Panc1 (cell line): ENCODE results near the gene B9D2. TPM values are rescaled to one million over a fixed set of nuclear protein-coding genes. Genes with fewer than 3 reads are reported as not detected.
"Not testable (repeated sequence)": the region's sequence is repeated elsewhere in the genome, so short reads cannot be mapped to it uniquely, and the experiment has no call there.

Experiments
- ATAC-seq: fragments of 200-7000 bp; cut with Tn5 transposase; 2 replicates; pipeline ENCODE4 v1.9.1; 2020; ENCODE audit warnings: mild to moderate bottlenecking, moderate library complexity
- BruUV-seq: library from RNA; stranded (reverse); fragments of 400-500 nt; replicated peaks from 2 replicates; lab custom pipeline; 2021; lab: Mats Ljungman, UMichigan
- CTCF ChIA-PET: fragments of 300-600 bp; sonication (Branson Sonifier 250); formaldehyde crosslinking; loops from one replicate; lab custom pipeline; 2022; ENCODE audit warnings: antibody characterized with exemption; lab: Charles Lee
- POLR2A ChIA-PET: fragments of 300-600 bp; sonication (Branson Sonifier 250); formaldehyde crosslinking; loops from one replicate; lab custom pipeline; 2022; ENCODE audit warnings: antibody characterized with exemption; lab: Charles Lee
- DNase-seq: peaks from one replicate; pipeline ENCODE4 v3.0.0-alpha.2; 2010; ENCODE audit warnings: low read depth, low spot score
- H3K27ac ChIP-seq: 2 replicates; pipeline ENCODE4 v1.5.1; 2011; ENCODE audit warnings: mild to moderate bottlenecking, low read length, inconsistent platforms
- H3K27me3 ChIP-seq: fragments of 200-500 bp; sonication (Bioruptor generic); 2 replicates; pipeline ENCODE4 v1.6.0; 2014; ENCODE audit warnings: low read length, inconsistent platforms; ENCODE audit not compliant: control insufficient read depth, insufficient read depth
- H3K36me3 ChIP-seq: fragments of 200-500 bp; sonication (Bioruptor generic); 2 replicates; pipeline ENCODE4 v1.5.1; 2014; ENCODE audit warnings: inconsistent platforms, mild to moderate bottlenecking, low read length, moderate library complexity; ENCODE audit not compliant: control insufficient read depth, insufficient read depth
- H3K4me1 ChIP-seq: 2 replicates; pipeline ENCODE4 v1.5.1; 2011; ENCODE audit warnings: inconsistent platforms, mild to moderate bottlenecking, low read length, moderate library complexity; ENCODE audit not compliant: control insufficient read depth, insufficient read depth
- H3K4me3 ChIP-seq, 2 experiments: 2 replicates each; pipeline ENCODE4 v1.5.1; 2011 to 2012; ENCODE audit warnings: low read depth in 2 of 2, low read length in 2 of 2, mild to moderate bottlenecking in 2 of 2, inconsistent platforms in 1 of 2, moderate library complexity in 1 of 2
- H3K9me3 ChIP-seq: fragments of 200-500 bp; sonication (Bioruptor generic); 2 replicates; pipeline ENCODE4 v1.5.1; 2014; ENCODE audit warnings: low read depth, mild to moderate bottlenecking, inconsistent platforms, low read length, moderate library complexity; ENCODE audit not compliant: control insufficient read depth, insufficient read depth
- CTCF ChIP-seq: fragments of 450-650 bp; IDR thresholded peaks from 2 replicates; pipeline ENCODE4 v1.5.1; 2017; ENCODE audit warnings: mild to moderate bottlenecking
- POLR2AphosphoS5 ChIP-seq: IDR thresholded peaks from 2 replicates; pipeline ENCODE4 v1.6.1; 2012; ENCODE audit warnings: mild to moderate bottlenecking, low read depth, low read length, moderate library complexity
- REST ChIP-seq, 2 experiments: IDR thresholded peaks; 2 replicates each; pipeline ENCODE4 v1.6.1; 2011 to 2012; ENCODE audit warnings: low read depth in 2 of 2, control low read depth in 1 of 2, low read length in 1 of 2, mild to moderate bottlenecking in 1 of 2, moderate library complexity in 1 of 2; ENCODE audit not compliant: insufficient read depth in 1 of 2
- SIN3A ChIP-seq: IDR thresholded peaks from 2 replicates; pipeline ENCODE4 v1.6.1; 2012; ENCODE audit warnings: low read depth, mild to moderate bottlenecking, low read length, moderate library complexity, borderline replicate concordance; ENCODE audit not compliant: insufficient read depth
- TCF7L2 ChIP-seq: IDR thresholded peaks from 2 replicates; pipeline ENCODE4 v1.6.1; 2011; ENCODE audit warnings: mild to moderate bottlenecking, low read depth, low read length, inconsistent platforms
- in situ Hi-C: cut with HindIII; loops from 2 replicates; pipeline ENCODE4 v1.10.0; 2016; ENCODE audit warnings: low sequenced_read_pairs, low pct_unique_long_range_greater_than_20kb
- intact Hi-C: fragments of 100-400 bp; cut with micrococcal nuclease; formaldehyde crosslinking; loops from one replicate; pipeline ENCODE4 v1.10.0; 2022; ENCODE audit not compliant: unreplicated experiment
- total RNA-seq: library from RNA; stranded (reverse); gene quantifications from one replicate; pipeline ENCODE4 v1.2.1, GENCODE V29; 2021; ENCODE audit not compliant: unreplicated experiment

Gene B9D2
- total RNA-seq, 1 experiment from 2014 or later = 7.1 TPM

GRCh38 chr19:41410336-41411054 lies 46.5 kb upstream of the B9D2 start:
- ATAC-seq (no peak), DNase-seq (no peak)
- no TSS peak for BruUV-seq
- no peaks in the 10 kb centered on the region for H3K9me3 ChIP-seq
- no peaks in the 10 kb centered on the region for H3K36me3 ChIP-seq
- in situ Hi-C loops = no loop called here
- no peak overlapping the region for H3K27ac ChIP-seq
- no peaks in the 10 kb centered on the region for H3K27me3 ChIP-seq
- CTCF ChIA-PET = no interaction called here
- intact Hi-C loops = no loop called here
- POLR2A ChIA-PET = no interaction called here
- no peaks in the 10 kb centered on the region for H3K4me1 ChIP-seq
- TF ChIP-seq SIN3A (no peak), CTCF (no peak), REST (IDR thresholded peaks at IDR 0.05; ENCODE audit: insufficient read depth in 1 of 2, low read depth in 2 of 2, low read length in 1 of 2) (no peak), POLR2AphosphoS5 (no peak), TCF7L2 (no peak)
- H3K4me3 ChIP-seq = no peak overlapping the region

- in situ Hi-C loops = no loop called here
- ChIA-PET CTCF (no interaction called here), POLR2A (no interaction called here)
- Histone ChIP-seq H3K4me3 (no peak overlapping the region), H3K36me3 (no peaks in the 10 kb centered on the region), H3K9me3 (no peaks in the 10 kb centered on the region), H3K27ac (no peak overlapping the region), H3K4me1 (no peaks in the 10 kb centered on the region), H3K27me3 (no peaks in the 10 kb centered on the region)
- intact Hi-C loops = no loop called here
- ATAC-seq = 0 out of 2 replicates have a peak, but pooled peaks have one; percentile 49
- DNase-seq = no peak
- BruUV-seq = no TSS peak
- no peak for TF ChIP-seq SIN3A
- TF ChIP-seq CTCF = no peak
- no peak for TF ChIP-seq TCF7L2
- TF ChIP-seq REST (IDR thresholded peaks at IDR 0.05; ENCODE audit: insufficient read depth in 1 of 2, low read depth in 2 of 2, low read length in 1 of 2) = no peak
- no peak for TF ChIP-seq POLR2AphosphoS5
Observed at GRCh38 chr19:41409288-41409687, 45.3 kb upstream of the B9D2 start.

- CTCF ChIA-PET, H3K4me3 ChIP-seq, in situ Hi-C loops, BruUV-seq, H3K9me3 ChIP-seq, H3K4me1 ChIP-seq, POLR2A ChIA-PET, H3K27ac ChIP-seq, H3K36me3 ChIP-seq, ATAC-seq, DNase-seq, intact Hi-C loops, H3K27me3 ChIP-seq: not testable (repeated sequence)
Observed at GRCh38 chr19:41408846-41409245, 44.9 kb upstream of the B9D2 start.
